WERI-Rb-1 (cell line): ENCODE results near the gene CDK5RAP3.
"Not testable (repeated sequence)": the region's sequence is repeated elsewhere in the genome, so short reads cannot be mapped to it uniquely, and the experiment has no call there.

Experiments used
- DNase-seq: peaks from one replicate; pipeline ENCODE4 v3.0.0-alpha.2; 2020
- H3K27ac ChIP-seq: fragments of 250-450 bp; sonication (Bioruptor Pico); 2 replicates; pipeline ENCODE4 v1.5.1; 2020; ENCODE audit warnings: mild to moderate bottlenecking, moderate library complexity
- H3K27me3 ChIP-seq: fragments of 250-450 bp; sonication (Bioruptor Pico); 2 replicates; pipeline ENCODE4 v1.5.1; 2021; ENCODE audit warnings: mild to moderate bottlenecking, low read depth, moderate library complexity; ENCODE audit not compliant: insufficient read depth, severe bottlenecking
- H3K36me3 ChIP-seq: fragments of 250-450 bp; sonication (Bioruptor Pico); 2 replicates; pipeline ENCODE4 v1.5.1; 2020; ENCODE audit warnings: mild to moderate bottlenecking, moderate library complexity
- H3K4me3 ChIP-seq: 2 replicates; pipeline ENCODE4 v1.5.1; 2011; ENCODE audit warnings: low read depth, mild to moderate bottlenecking, control low read depth, low read length
- H3K9me3 ChIP-seq: fragments of 250-450 bp; sonication (Bioruptor Pico); 2 replicates; pipeline ENCODE4 v1.5.1; 2021; ENCODE audit warnings: mild to moderate bottlenecking, moderate library complexity; ENCODE audit not compliant: severe bottlenecking
- TF ChIP-seq, protein P1 (sequence below): IDR thresholded peaks from 2 replicates; pipeline ENCODE4 v1.5.1; 2011; ENCODE audit warnings: low read depth, mild to moderate bottlenecking, control low read depth, inconsistent platforms, low read length

CDK5RAP3 gene

DNA sequence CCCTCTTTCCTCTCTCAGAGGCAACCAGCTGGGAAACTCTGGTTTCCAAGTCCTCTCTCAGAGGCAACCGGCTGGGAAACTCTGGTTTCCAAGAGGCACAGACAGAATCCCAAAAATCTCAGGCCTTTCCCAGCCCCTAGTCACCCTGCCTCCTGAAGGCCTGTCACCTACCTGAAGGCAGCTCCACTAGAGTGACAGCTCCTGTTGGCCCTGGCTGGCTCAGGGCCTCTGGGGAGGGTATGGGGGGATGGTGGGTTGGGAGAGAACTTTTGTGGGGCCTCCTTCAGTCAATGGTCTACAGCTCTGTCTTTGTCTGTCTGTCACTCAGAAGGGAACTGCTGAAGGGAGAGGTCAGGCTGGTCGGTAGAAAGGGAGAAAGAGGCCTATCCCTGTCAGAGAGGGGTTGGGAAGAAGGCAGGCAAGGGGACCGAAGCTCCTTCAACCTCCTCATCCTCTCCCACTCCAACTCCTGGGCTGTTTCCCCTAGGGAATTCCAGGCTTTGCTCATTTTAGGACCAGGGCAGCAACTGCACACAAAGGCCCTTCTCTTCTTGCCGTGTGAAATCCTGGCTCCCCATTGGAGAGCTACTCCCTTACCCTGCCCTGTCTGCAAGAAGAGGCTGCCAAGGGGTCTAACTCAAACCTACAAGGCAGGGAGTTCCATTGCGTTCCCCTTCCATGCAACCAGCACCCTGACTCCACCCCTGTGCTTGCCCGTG is 43.1 kb downstream of the CDK5RAP3 start:
- no peaks in the 10 kb centered on the region for H3K9me3 ChIP-seq
- H3K27me3 ChIP-seq: no peaks in the 10 kb centered on the region
- peak overlapping the region; percentile 96 for H3K27ac ChIP-seq
- TF ChIP-seq, protein P1, sequence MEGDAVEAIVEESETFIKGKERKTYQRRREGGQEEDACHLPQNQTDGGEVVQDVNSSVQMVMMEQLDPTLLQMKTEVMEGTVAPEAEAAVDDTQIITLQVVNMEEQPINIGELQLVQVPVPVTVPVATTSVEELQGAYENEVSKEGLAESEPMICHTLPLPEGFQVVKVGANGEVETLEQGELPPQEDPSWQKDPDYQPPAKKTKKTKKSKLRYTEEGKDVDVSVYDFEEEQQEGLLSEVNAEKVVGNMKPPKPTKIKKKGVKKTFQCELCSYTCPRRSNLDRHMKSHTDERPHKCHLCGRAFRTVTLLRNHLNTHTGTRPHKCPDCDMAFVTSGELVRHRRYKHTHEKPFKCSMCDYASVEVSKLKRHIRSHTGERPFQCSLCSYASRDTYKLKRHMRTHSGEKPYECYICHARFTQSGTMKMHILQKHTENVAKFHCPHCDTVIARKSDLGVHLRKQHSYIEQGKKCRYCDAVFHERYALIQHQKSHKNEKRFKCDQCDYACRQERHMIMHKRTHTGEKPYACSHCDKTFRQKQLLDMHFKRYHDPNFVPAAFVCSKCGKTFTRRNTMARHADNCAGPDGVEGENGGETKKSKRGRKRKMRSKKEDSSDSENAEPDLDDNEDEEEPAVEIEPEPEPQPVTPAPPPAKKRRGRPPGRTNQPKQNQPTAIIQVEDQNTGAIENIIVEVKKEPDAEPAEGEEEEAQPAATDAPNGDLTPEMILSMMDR: no peak
- peak overlapping the region; percentile 17 for H3K4me3 ChIP-seq
- DNase-seq: no peak
- H3K36me3 ChIP-seq: no peaks in the 10 kb centered on the region

DNA sequence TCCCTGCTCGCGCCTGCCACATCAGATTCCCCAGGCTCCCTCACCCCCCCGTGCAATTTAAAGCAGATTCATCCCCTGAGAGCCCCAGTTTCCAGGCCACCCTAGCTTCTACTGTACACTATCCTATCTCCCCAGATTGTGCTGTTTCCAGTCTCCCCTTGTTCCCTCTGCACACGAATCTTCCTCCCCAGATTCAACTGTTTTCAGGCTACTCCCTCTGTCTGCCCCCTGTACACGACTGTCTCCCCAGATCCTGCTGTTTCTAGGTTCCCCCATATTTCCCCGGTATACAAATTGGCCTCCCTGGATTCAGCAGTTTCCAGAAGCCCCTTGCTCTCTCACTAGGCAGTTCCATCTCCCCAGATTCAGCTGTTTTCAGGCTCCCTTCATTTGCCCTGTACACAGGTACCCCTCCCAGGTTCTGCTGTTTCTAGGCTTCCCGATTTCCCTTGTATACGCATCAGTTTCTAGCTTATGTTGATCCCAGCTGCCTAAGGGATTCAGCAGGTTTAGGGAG is 43.7 kb downstream of the CDK5RAP3 start:
- Histone ChIP-seq H3K27me3 (no peaks in the 10 kb centered on the region), H3K4me3 (peak overlapping the region; percentile 17), H3K27ac (peak overlapping the region; percentile 96), H3K36me3 (no peaks in the 10 kb centered on the region), H3K9me3 (no peaks in the 10 kb centered on the region)
- TF ChIP-seq, protein P1: no peak
- peak; percentile 78 for DNase-seq

DNA sequence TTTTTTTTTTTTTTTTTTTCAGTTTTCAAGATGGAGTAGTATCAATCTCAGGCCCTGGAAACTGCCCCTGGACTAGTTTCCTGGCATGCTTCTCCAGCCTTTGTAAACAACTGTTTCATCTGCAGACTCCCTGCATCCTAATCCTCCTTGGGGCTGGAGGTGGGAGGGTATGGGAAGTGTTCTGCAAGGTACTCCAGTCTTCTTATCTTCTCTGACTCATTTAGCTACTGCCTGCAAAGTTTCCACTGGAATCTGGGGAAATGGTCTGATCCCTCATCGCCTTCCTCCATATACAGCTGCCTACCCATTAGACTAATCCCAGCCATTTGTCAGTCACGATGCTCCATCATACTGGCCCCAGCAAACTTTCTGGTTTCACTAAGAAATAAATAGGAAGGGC is 45.2 kb downstream of the CDK5RAP3 start:
- peak; percentile 80 for DNase-seq
- Histone ChIP-seq H3K4me3 (no peak overlapping the region), H3K27me3 (no peaks in the 10 kb centered on the region), H3K9me3 (no peaks in the 10 kb centered on the region), H3K27ac (peak overlapping the region; percentile 96), H3K36me3 (no peaks in the 10 kb centered on the region)
- TF ChIP-seq, protein P1: no peak

DNA sequence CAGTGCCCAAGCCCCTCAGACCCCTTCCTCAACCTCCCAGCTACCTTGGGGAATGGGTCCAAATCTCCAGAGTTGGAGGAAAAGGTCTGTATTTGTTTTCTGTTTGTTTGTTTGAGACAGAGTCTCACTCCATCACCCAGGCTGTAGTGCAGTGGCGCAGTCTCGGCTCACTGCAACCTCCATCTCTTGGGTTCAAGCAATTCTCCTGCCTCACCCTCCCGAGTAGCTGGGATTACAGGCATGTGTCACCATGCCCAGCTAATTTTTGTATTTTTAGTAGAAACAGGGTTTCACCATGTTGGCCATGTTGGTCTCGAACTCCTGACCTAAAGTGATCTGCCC is 46.9 kb downstream of the CDK5RAP3 start:
- H3K9me3 ChIP-seq, H3K27me3 ChIP-seq, DNase-seq, H3K36me3 ChIP-seq, H3K4me3 ChIP-seq: not testable (repeated sequence)
- peak overlapping the region; percentile 96; the same call in 1 of the 2 replicates for H3K27ac ChIP-seq

DNA sequence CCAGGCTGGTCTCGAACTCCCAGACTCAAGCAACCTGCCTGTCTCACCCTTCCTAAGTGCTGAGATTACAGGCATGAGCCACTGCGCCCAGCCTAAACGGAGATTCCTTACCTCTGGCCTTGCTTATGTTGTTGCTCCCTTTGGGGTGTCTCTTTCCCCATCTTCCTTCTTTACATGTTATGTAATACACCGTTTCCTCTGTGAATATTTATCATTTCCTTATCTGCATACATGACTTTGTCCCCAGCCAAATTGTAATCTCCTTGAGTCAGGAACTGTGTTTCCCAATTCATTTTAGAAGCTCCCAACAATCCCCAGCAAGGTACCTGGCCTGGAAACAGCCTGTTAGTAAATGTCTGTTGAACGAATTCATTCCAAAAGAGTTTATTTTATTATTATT is 51.0 kb downstream of the CDK5RAP3 start:
- DNase-seq: no peak
- no peaks in the 10 kb centered on the region for H3K36me3 ChIP-seq
- H3K27me3 ChIP-seq: peaks cover 5% of the 10 kb centered on the region
- TF ChIP-seq, protein P1: no peak
- H3K4me3 ChIP-seq: no peak overlapping the region
- H3K27ac ChIP-seq: no peak overlapping the region
- H3K9me3 ChIP-seq: no peaks in the 10 kb centered on the region

DNA sequence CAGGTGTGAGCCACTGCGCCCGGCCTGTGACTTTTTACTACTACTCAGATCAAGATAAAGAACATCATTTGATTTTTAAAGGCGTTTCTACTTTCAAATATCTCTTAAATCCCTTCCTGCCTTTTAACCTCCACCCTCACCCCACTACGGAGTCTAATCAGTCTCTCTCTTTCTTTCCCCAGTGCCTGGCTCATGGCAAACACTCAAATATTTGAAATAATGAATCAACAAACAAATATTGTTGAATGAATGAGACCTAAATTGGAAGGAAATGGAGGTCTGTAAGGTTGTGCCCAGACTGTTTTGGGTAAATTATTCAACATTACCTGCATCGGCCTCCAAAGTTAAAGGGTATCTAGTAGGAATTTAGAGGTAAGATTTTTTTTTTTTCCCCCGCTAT is 52.0 kb downstream of the CDK5RAP3 start:
- DNase-seq: no peak
- TF ChIP-seq, protein P1: no peak
- no peak overlapping the region for H3K27ac ChIP-seq
- H3K27me3 ChIP-seq: peaks cover 5% of the 10 kb centered on the region
- H3K9me3 ChIP-seq: no peaks in the 10 kb centered on the region
- H3K36me3 ChIP-seq: no peaks in the 10 kb centered on the region
- no peak overlapping the region for H3K4me3 ChIP-seq
